Lower leg skin (tissue), 3 donors: ENCODE results near the gene IFT27.

Experiments
- CTCF ChIP-seq, 3 donors: fragments of 450-650 bp; IDR thresholded peaks; one replicate each; pipeline ENCODE4 v1.5.1; 2016; ENCODE audit warnings: antibody characterized with exemption in 3 of 3, mild to moderate bottlenecking in 3 of 3, moderate library complexity in 2 of 3
- POLR2A ChIP-seq, 2 donors: fragments of 450-650 bp; IDR thresholded peaks; one replicate each; pipeline ENCODE4 v1.6.1; 2016 to 2017; ENCODE audit warnings: antibody characterized with exemption in 2 of 2, mild to moderate bottlenecking in 1 of 2, moderate library complexity in 1 of 2

- TF ChIP-seq CTCF (IDR thresholded peaks at IDR 0.05) (no peak), POLR2A (IDR thresholded peaks at IDR 0.05) (no peak)
Measured at GRCh38 chr22:36713436-36713835, 62.5 kb downstream of the IFT27 start.
